Measurements from ENCODE around the gene DMD.

GRCh38 chrX:31340587-31340986 lies 1870.8 kb downstream of the DMD start:
- no peak for TF ChIP-seq CTCF (conservative IDR thresholded peaks at IDR 0.05; ENCODE audit: low read length)
- TF ChIP-seq EZH2phosphoT487 (IDR thresholded peaks at IDR 0.05; ENCODE audit: borderline replicate concordance), result no peak
